Hepatocyte (in vitro differentiated cells): Measurements from ENCODE around the gene SFT2D1. TPM values are rescaled to one million over a fixed set of nuclear protein-coding genes. Genes with fewer than 3 reads are reported as not detected.
A peak's percentile ranks its signal among the peaks of the same experiment; 100 is the strongest.

ENCODE experiments used
- DNase-seq: peaks from one replicate; pipeline ENCODE4 v3.0.0-alpha.2; 2016; ENCODE audit warnings: low spot score
- H2AFZ ChIP-seq: fragments of 200-600 bp; sonication (generic); 2 replicates; pipeline ENCODE4 v1.6.0; 2016; ENCODE audit warnings: antibody characterized with exemption, mild to moderate bottlenecking
- H3K27ac ChIP-seq: fragments of 200-600 bp; sonication (generic); 2 replicates; pipeline ENCODE4 v1.5.1; 2016; ENCODE audit warnings: mild to moderate bottlenecking
- H3K27me3 ChIP-seq: fragments of 200-600 bp; sonication (generic); 2 replicates; pipeline ENCODE4 v1.6.1; 2016
- H3K36me3 ChIP-seq: fragments of 200-600 bp; sonication (generic); replicated peaks from 2 replicates; pipeline ENCODE4 v1.5.1; 2016; ENCODE audit warnings: low read depth; ENCODE audit not compliant: insufficient read depth
- H3K4me1 ChIP-seq: fragments of 200-600 bp; sonication (generic); 2 replicates; pipeline ENCODE4 v1.5.1; 2016; ENCODE audit warnings: mild to moderate bottlenecking, moderate library complexity; ENCODE audit not compliant: insufficient read depth
- H3K4me2 ChIP-seq: fragments of 200-600 bp; sonication (generic); 2 replicates; pipeline ENCODE4 v1.6.0; 2016
- H3K4me3 ChIP-seq: fragments of 200-600 bp; sonication (generic); 2 replicates; pipeline ENCODE4 v1.5.1; 2016; ENCODE audit warnings: mild to moderate bottlenecking
- H3K79me2 ChIP-seq: fragments of 200-600 bp; sonication (generic); 2 replicates; pipeline ENCODE4 v1.6.0; 2017; ENCODE audit warnings: mild to moderate bottlenecking
- H3K9me2 ChIP-seq: fragments of 200-600 bp; sonication (generic); replicated peaks from 2 replicates; pipeline ENCODE4 v1.6.0; 2017; ENCODE audit warnings: mild to moderate bottlenecking; ENCODE audit not compliant: insufficient read depth
- H3K9me3 ChIP-seq: fragments of 200-600 bp; sonication (generic); 2 replicates; pipeline ENCODE4 v1.5.1; 2016; ENCODE audit warnings: low read depth, mild to moderate bottlenecking
- H4K20me1 ChIP-seq: fragments of 200-600 bp; sonication (generic); 2 replicates; pipeline ENCODE4 v1.6.0; 2016; ENCODE audit warnings: mild to moderate bottlenecking; ENCODE audit not compliant: insufficient read depth, poor library complexity, severe bottlenecking
- EZH2 ChIP-seq: fragments of 200-600 bp; sonication (generic); IDR thresholded peaks from 2 replicates; pipeline ENCODE4 v1.6.1; 2016; ENCODE audit warnings: antibody characterized with exemption, mild to moderate bottlenecking, borderline replicate concordance
- EZH2phosphoT487 ChIP-seq: fragments of 200-600 bp; sonication (generic); IDR thresholded peaks from one replicate; pipeline ENCODE4 v1.6.1; 2018; ENCODE audit warnings: antibody characterized with exemption, mild to moderate bottlenecking, low read depth, moderate library complexity; ENCODE audit not compliant: unreplicated experiment, severe bottlenecking
- WGBS: methylation state at CpG from one replicate; pipeline ENCODE4 v1.1.6; 2016; ENCODE audit warnings: low lambda C conversion rate; ENCODE audit errors: missing lambda C conversion rate; 5-methylcytosine and 5-hydroxymethylcytosine counted together
- polyA plus RNA-seq: library from polyadenylated mRNA; unstranded; fragments of >200 nt; fragmentation: Nextera tagmentation; extraction: Ambion mirVana; gene quantifications from 2 replicates; pipeline ENCODE4 v1.2.1, GENCODE V29; 2016
- total RNA-seq: library from RNA; depleted of rRNA; stranded (reverse); fragments of >200 nt; gene quantifications from 2 replicates; pipeline ENCODE4 v1.2.3, GENCODE V29; 2014
- TF ChIP-seq, protein P1 (sequence below): fragments of 200-600 bp; sonication (generic); IDR thresholded peaks from 2 replicates; pipeline ENCODE4 v1.5.1; 2016; ENCODE audit warnings: antibody characterized with exemption, mild to moderate bottlenecking; ENCODE audit not compliant: poor library complexity

Gene SFT2D1
- total and polyA plus RNA-seq, 2 experiments from 2014 or later: 51.6 to 83.0 TPM

GRCh38 chr6:166306378-166307081 lies 35.8 kb downstream of the SFT2D1 start:
- H3K27ac ChIP-seq: no peak overlapping the region
- H3K9me3 ChIP-seq: no peaks in the 10 kb centered on the region
- H3K9me2 ChIP-seq: no peaks in the 10 kb centered on the region
- no peak for TF ChIP-seq EZH2phosphoT487
- TF ChIP-seq, protein P1, sequence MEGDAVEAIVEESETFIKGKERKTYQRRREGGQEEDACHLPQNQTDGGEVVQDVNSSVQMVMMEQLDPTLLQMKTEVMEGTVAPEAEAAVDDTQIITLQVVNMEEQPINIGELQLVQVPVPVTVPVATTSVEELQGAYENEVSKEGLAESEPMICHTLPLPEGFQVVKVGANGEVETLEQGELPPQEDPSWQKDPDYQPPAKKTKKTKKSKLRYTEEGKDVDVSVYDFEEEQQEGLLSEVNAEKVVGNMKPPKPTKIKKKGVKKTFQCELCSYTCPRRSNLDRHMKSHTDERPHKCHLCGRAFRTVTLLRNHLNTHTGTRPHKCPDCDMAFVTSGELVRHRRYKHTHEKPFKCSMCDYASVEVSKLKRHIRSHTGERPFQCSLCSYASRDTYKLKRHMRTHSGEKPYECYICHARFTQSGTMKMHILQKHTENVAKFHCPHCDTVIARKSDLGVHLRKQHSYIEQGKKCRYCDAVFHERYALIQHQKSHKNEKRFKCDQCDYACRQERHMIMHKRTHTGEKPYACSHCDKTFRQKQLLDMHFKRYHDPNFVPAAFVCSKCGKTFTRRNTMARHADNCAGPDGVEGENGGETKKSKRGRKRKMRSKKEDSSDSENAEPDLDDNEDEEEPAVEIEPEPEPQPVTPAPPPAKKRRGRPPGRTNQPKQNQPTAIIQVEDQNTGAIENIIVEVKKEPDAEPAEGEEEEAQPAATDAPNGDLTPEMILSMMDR: no peak
- TF ChIP-seq EZH2: no peak
- peak overlapping the region; percentile 97 for H3K4me2 ChIP-seq
- WGBS: 75% methylated on average over 34 of the region's 34 CpGs
- no peaks in the 10 kb centered on the region for H3K4me1 ChIP-seq
- no peaks in the 10 kb centered on the region for H3K79me2 ChIP-seq
- H3K4me3 ChIP-seq: no peak overlapping the region
- no peak for DNase-seq
- no peaks in the 10 kb centered on the region for H4K20me1 ChIP-seq
- no peaks in the 10 kb centered on the region for H3K36me3 ChIP-seq
- H2AFZ ChIP-seq: no peak overlapping the region
- peaks cover 71% of the 10 kb centered on the region for H3K27me3 ChIP-seq

DNA sequence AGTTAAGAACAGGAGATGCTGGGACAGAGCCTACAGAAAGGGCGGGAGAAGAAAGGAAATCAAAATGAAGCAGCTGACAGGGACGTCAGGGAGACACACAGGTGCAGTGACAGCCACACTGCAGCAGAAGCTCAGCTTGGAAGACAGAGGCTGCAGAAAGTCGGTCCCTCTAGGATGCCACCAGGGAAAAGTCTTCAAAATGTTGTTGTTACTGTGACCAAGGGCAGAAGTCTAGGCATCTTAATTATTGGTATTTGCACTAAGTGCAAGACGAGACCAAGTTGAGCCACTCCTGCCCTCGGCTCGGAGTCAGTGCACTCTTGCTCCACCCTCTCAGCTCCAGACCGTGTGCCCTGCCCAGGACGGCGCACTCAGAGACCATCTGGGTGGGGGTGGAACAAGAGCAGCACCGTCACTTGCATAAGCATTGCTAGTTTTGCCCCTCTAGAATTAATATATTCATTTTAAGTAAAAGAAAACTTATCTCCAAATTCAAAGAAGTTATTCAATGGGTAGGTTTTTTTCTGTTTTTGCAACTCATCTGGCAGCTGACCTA lies 36.7 kb downstream of the SFT2D1 start:
- Histone ChIP-seq H4K20me1 (no peaks in the 10 kb centered on the region), H3K36me3 (no peaks in the 10 kb centered on the region), H3K9me2 (no peaks in the 10 kb centered on the region), H3K27me3 (peaks cover 65% of the 10 kb centered on the region), H2AFZ (no peak overlapping the region), H3K79me2 (no peaks in the 10 kb centered on the region), H3K4me3 (no peak overlapping the region), H3K9me3 (no peaks in the 10 kb centered on the region), H3K27ac (no peak overlapping the region), H3K4me1 (no peaks in the 10 kb centered on the region), H3K4me2 (no peak overlapping the region)
- TF ChIP-seq, protein P1: no peak
- TF ChIP-seq EZH2 (no peak), EZH2phosphoT487 (no peak)
- no peak for DNase-seq
- WGBS: 65% methylated on average over 10 of the region's 10 CpGs

- H3K79me2 ChIP-seq: no peaks in the 10 kb centered on the region
- DNase-seq: no peak
- H3K9me3 ChIP-seq: no peaks in the 10 kb centered on the region
- no peak overlapping the region for H3K27ac ChIP-seq
- H2AFZ ChIP-seq: no peak overlapping the region
- 85% methylated on average over 3 of the region's 3 CpGs for WGBS
- H3K4me1 ChIP-seq: no peaks in the 10 kb centered on the region
- H3K27me3 ChIP-seq: peaks cover 50% of the 10 kb centered on the region
- no peak for TF ChIP-seq EZH2
- no peak for TF ChIP-seq EZH2phosphoT487
- TF ChIP-seq, protein P1: no peak
- H3K9me2 ChIP-seq: no peaks in the 10 kb centered on the region
- H3K4me2 ChIP-seq: no peak overlapping the region
- no peaks in the 10 kb centered on the region for H3K36me3 ChIP-seq
- H4K20me1 ChIP-seq: no peaks in the 10 kb centered on the region
- no peak overlapping the region for H3K4me3 ChIP-seq
These were observed 38.2 kb downstream of the SFT2D1 start for GRCh38 chr6:166304106-166304505.
